Natural killer cell treated with Interleukin-12 subunit alpha and Interleukin-12 subunit beta and Interleukin-15 and Interleukin-18, amount 100 ng/mL, for 72 hours (primary cell): ENCODE measurements around the gene TBC1D14. TPM values are rescaled to one million over a fixed set of nuclear protein-coding genes. Genes with fewer than 3 reads are reported as not detected.

Source experiments
- ATAC-seq, 2 donors: fragments of 150-1000 bp; cut with Tn5 transposase in 1 of 2; sonication (Bioruptor Pico), chemical (Tn5 transposase) in 1 of 2; 2 replicates each; pipeline ENCODE4 v1.10.0; 2021
- DNase-seq: peaks from one replicate; pipeline ENCODE4 v3.0.0; 2022; ENCODE audit warnings: low spot score
- H3K27ac Mint-ChIP-seq, 2 donors: 1 replicate in 1 of 2; 2 replicates in 1 of 2; pipeline ENCODE4 v1.8.0; 2022; ENCODE audit warnings: mixed read lengths in 2 of 2, mild to moderate bottlenecking in 1 of 2, moderate library complexity in 1 of 2
- H3K27me3 Mint-ChIP-seq, 2 donors: 1 replicate in 1 of 2; 2 replicates in 1 of 2; pipeline ENCODE4 v1.8.0; 2022; ENCODE audit warnings: mixed read lengths in 2 of 2
- H3K36me3 Mint-ChIP-seq: one replicate; pipeline ENCODE4 v1.8.0; 2022; ENCODE audit warnings: mixed read lengths
- H3K4me1 Mint-ChIP-seq, 2 donors: 1 replicate in 1 of 2; 2 replicates in 1 of 2; pipeline ENCODE4 v1.8.0; 2022; ENCODE audit warnings: low read depth in 2 of 2, mixed read lengths in 2 of 2, mild to moderate bottlenecking in 1 of 2
- H3K4me3 Mint-ChIP-seq: one replicate; pipeline ENCODE4 v1.8.0; 2022; ENCODE audit warnings: mixed read lengths
- H3K9me3 Mint-ChIP-seq: 2 replicates; pipeline ENCODE4 v1.8.0; 2022; ENCODE audit warnings: mixed read lengths
- total RNA-seq, 2 donors: library from RNA; stranded (reverse); gene quantifications; one replicate each; pipeline ENCODE4 v1.2.3, GENCODE V29; 2022

The TBC1D14 gene
- total RNA-seq, 2 donors from 2014 or later: 37.3 to 56.9 TPM

DNA sequence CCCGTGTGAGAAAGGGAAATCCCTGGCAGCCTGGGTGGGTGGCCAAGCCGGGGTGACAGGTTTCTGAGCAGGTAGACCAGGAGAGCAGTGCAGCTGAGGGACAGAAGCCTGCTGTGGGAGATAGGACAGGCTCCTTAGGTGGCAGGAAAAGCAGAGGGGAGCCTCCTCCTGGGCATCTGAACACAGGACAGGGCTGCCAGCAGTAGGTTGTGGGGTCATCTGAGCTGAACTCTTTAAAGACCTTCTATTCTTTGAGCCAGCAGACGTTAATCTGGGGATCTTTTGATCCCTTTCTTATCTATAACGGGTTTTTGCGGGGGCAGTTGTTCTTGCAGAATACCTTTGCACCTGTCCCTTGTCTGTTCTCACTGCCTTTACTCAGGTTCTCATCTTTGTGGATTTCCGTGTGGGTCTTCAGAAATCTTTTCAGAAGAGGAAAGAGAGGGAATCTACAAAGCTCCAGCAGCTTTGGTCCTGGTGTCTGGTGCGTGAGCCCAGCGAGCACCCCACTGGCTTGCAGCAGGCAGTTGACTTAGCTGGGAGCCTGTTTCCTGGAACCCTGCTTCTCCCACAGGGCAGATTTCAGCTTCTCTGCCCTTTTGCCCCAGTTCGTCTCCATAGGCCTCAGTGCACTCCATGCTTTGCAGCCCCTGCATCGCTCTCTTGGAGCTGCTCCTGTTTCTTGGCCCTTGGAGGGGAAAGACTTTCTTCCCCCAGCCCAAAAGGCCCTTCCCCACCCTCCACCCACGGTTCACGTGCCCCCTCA is 97.7 kb downstream of the TBC1D14 start:
- Mint-ChIP-seq H3K9me3 (no peaks in the 10 kb centered on the region), H3K27me3 (no peaks in the 10 kb centered on the region), H3K27ac (peak overlapping the region in 1 of 2 donors; percentile 45), H3K4me3 (no peak overlapping the region), H3K4me1 (no peaks in the 10 kb centered on the region), H3K36me3 (peaks cover 21% of the 10 kb centered on the region)
- DNase-seq (no peak), ATAC-seq (no peak)

GRCh38 chr4:7007944-7008343 is 98.3 kb downstream of the TBC1D14 start:
- no peak overlapping the region for H3K4me3 Mint-ChIP-seq
- H3K9me3 Mint-ChIP-seq: no peaks in the 10 kb centered on the region
- H3K27ac Mint-ChIP-seq: peak overlapping the region in 1 of 2 donors; percentile 45
- no peaks in the 10 kb centered on the region for H3K27me3 Mint-ChIP-seq
- no peaks in the 10 kb centered on the region for H3K4me1 Mint-ChIP-seq
- DNase-seq (no peak), ATAC-seq (no peak)
- peaks cover 19% of the 10 kb centered on the region for H3K36me3 Mint-ChIP-seq

- Mint-ChIP-seq H3K27me3 (no peaks in the 10 kb centered on the region), H3K9me3 (no peaks in the 10 kb centered on the region), H3K27ac (no peak overlapping the region), H3K4me3 (no peak overlapping the region), H3K4me1 (peaks cover under 1% of the 10 kb centered on the region in 2 donors), H3K36me3 (peaks cover 22% of the 10 kb centered on the region)
- no peak for DNase-seq
- no peak for ATAC-seq
These were observed 99.9 kb downstream of the TBC1D14 start for GRCh38 chr4:7009564-7009963.

DNA sequence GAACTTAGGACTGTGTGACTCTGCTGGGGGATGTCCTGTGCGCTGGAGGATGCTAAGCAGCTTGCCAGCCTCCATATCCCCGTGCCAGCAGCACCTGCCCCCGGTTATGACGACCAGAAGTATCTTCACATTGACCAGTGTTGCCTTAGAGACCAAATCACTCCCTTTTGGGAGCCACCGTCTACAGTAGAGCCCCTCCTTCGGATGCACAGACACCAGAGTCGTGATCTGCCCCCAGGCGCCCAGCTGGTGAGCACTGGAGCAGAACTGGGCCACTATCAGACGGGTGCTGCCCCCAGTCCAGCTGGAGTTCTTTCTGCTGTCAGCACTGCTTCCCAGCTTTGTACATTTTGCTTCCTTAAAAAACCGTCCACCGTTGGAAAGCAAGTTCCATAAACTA is 103.5 kb downstream of the TBC1D14 start:
- Mint-ChIP-seq H3K4me1 (peaks cover 3 to 4% of the 10 kb centered on the region in 2 donors), H3K36me3 (peaks cover 30% of the 10 kb centered on the region), H3K27ac (no peak overlapping the region), H3K9me3 (no peaks in the 10 kb centered on the region), H3K27me3 (no peaks in the 10 kb centered on the region), H3K4me3 (no peak overlapping the region)
- no peak for DNase-seq
- no peak for ATAC-seq

DNA sequence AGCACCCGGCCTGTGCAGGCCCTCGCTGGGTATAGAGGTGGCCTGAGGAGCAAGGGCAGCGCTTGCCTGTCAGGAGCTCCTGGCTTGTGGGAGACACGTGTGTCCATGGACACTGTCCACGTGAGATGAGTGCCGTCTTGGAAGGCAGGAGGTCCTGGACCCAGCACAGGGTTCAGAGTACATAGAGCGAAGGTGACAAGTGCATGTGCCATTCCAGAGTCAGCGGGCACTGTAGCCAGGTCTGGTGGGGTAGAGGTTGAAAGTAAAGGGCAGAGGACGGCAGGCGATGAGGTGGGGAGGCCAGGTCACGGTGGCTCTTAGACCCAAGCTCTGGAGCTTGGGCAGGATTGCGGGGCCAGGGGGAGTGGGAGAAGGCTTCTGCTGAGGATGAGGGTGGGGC is 105.2 kb downstream of the TBC1D14 start:
- peaks cover 3 to 4% of the 10 kb centered on the region in 2 donors for H3K4me1 Mint-ChIP-seq
- DNase-seq: no peak
- H3K36me3 Mint-ChIP-seq: peaks cover 23% of the 10 kb centered on the region
- no peaks in the 10 kb centered on the region for H3K9me3 Mint-ChIP-seq
- no peak overlapping the region for H3K4me3 Mint-ChIP-seq
- peak in 1 of 2 donors; percentile 15 for ATAC-seq
- no peak overlapping the region for H3K27ac Mint-ChIP-seq
- H3K27me3 Mint-ChIP-seq: no peaks in the 10 kb centered on the region

DNA sequence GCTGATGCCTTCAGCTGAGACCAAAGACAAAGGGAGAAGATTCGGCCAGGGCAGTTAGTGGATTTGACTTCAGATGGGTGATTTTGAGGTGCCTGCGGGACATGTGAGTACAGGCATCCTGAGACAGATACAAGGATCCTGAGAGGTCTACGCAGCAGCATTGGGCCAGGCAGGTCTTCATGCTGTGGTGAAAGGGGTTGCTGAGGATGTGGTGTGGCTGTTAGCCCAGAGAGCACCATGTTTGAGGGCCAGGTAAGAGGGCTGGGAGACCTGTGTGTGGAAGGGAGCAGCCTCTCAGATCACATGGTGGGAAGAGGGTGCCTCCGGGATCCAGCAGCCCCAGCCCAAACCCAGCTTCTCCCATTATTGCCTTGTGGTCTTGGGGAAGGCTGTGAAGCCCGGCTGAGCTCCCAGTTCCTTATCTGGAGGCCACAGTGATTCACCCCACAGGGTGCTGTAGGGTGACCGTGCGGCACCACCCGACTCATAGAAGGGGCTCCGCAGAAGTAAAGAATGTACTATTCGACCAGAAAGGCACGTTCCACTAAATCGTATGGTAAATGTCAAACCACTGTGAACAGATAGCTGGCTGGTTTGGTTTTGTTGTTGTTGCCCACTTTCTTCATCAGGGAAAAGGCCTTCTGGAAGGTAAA is 105.9 kb downstream of the TBC1D14 start:
- Mint-ChIP-seq H3K4me3 (no peak overlapping the region), H3K27ac (no peak overlapping the region), H3K27me3 (no peaks in the 10 kb centered on the region), H3K4me1 (peaks cover 3 to 4% of the 10 kb centered on the region in 2 donors), H3K36me3 (peaks cover 16% of the 10 kb centered on the region), H3K9me3 (no peaks in the 10 kb centered on the region)
- no peak for ATAC-seq
- no peak for DNase-seq

DNA sequence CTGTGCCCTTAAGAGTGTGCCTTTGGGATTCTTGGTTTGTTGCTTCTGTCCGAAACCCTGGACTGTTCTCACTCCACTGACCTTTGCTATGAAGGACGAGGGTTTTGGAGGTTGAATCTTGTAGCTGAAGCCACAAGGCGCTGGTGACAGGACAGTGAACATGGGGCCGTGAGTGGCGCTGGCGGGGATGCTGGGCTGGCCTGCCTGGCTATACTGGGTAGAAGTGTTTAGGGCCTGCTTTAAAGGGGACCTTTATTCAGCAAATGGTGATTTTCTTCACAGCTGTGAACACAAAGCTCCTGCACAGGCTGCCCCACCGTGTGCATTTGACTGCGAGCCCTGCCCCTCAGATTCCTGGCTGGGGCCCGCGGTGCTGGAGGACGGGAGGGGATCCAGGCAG is 106.5 kb downstream of the TBC1D14 start:
- peaks cover 11% of the 10 kb centered on the region for H3K36me3 Mint-ChIP-seq

GRCh38 chr4:7016512-7016911 is 106.9 kb downstream of the TBC1D14 start:
- peaks cover 3 to 4% of the 10 kb centered on the region in 2 donors for H3K4me1 Mint-ChIP-seq

More for the DNA sequence above, 106.5 kb downstream of the TBC1D14 start:
- DNase-seq (no peak), ATAC-seq (no peak)
- Mint-ChIP-seq H3K4me3 (no peak overlapping the region), H3K27ac (no peak overlapping the region), H3K9me3 (no peaks in the 10 kb centered on the region), H3K4me1 (peaks cover 3 to 4% of the 10 kb centered on the region in 2 donors), H3K27me3 (no peaks in the 10 kb centered on the region)

DNA sequence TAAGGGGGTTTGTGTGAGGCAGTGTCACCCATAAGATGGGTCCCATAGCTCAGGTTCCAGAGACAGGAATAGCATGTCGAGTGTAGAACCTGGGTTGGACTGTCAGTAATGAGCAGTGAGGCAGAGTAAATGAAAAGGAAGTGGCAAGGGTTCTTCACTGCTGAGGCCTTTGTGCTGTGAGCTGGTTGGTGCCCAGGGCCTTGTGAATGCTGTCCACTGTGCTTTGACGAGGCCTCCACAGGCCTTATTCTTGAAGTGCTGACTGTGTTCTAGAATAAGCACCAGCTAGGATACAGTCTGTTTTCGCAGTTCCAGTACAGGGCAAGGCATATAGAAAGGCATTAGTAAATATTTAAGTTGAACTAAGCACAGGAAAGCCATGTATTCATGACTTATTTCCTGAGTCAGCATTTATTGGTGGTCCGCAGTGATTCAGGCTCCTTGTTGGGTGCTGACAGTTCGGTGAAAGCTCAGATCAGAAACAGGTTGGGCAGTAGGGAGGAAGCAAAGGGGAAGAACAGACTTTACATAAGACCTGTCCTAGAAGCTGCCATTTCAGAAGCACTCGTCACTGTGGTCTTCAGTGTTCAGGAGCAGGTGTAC is 107.9 kb downstream of the TBC1D14 start:
- H3K27ac Mint-ChIP-seq: no peak overlapping the region
- peaks cover 4 to 5% of the 10 kb centered on the region in 2 donors for H3K4me1 Mint-ChIP-seq
- peaks cover 11% of the 10 kb centered on the region for H3K36me3 Mint-ChIP-seq

More at GRCh38 chr4:7016512-7016911, 106.9 kb downstream of the TBC1D14 start:
- Mint-ChIP-seq H3K27ac (no peak overlapping the region), H3K36me3 (peaks cover 11% of the 10 kb centered on the region), H3K9me3 (no peaks in the 10 kb centered on the region), H3K4me3 (no peak overlapping the region), H3K27me3 (no peaks in the 10 kb centered on the region)
- DNase-seq (no peak), ATAC-seq (no peak)

GRCh38 chr4:7018281-7018680 is 108.7 kb downstream of the TBC1D14 start:
- no peak overlapping the region for H3K27ac Mint-ChIP-seq
- peak in 1 of 2 donors; percentile 17 for ATAC-seq
- H3K4me3 Mint-ChIP-seq: no peak overlapping the region
- H3K9me3 Mint-ChIP-seq: no peaks in the 10 kb centered on the region
- peaks cover 11% of the 10 kb centered on the region for H3K36me3 Mint-ChIP-seq
- no peaks in the 10 kb centered on the region for H3K27me3 Mint-ChIP-seq
- peaks cover 4 to 5% of the 10 kb centered on the region in 2 donors for H3K4me1 Mint-ChIP-seq
- DNase-seq: no peak

More for the DNA sequence above, 107.9 kb downstream of the TBC1D14 start:
- no peaks in the 10 kb centered on the region for H3K9me3 Mint-ChIP-seq
- no peak overlapping the region for H3K4me3 Mint-ChIP-seq
- no peaks in the 10 kb centered on the region for H3K27me3 Mint-ChIP-seq
- ATAC-seq (no peak), DNase-seq (no peak)

DNA sequence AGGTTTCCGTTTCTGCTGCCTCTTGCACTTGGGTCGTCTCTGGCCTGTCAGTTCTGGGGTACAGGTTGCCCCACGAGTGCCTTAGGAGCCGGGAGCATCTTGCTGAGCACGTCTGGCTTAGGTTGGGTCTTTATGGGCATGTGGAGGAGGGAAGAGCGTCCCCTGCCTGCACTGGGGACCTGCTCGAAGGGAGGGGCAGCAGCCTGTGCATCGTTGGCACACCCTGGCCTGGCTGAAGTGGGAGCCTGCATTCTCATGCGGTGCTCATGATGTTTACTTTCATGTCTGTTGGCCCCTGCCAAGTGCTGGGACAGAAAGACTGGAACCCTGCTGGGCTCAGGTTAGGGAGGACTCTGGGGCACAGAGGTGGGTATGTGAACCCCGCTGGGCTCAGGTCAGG is 109.7 kb downstream of the TBC1D14 start:
- H3K36me3 Mint-ChIP-seq: peaks cover 9% of the 10 kb centered on the region
- peaks cover 4 to 5% of the 10 kb centered on the region in 2 donors for H3K4me1 Mint-ChIP-seq
- no peak overlapping the region for H3K4me3 Mint-ChIP-seq
- DNase-seq (no peak), ATAC-seq (no peak)
- H3K27ac Mint-ChIP-seq: no peak overlapping the region
- no peaks in the 10 kb centered on the region for H3K27me3 Mint-ChIP-seq
- H3K9me3 Mint-ChIP-seq: no peaks in the 10 kb centered on the region

DNA sequence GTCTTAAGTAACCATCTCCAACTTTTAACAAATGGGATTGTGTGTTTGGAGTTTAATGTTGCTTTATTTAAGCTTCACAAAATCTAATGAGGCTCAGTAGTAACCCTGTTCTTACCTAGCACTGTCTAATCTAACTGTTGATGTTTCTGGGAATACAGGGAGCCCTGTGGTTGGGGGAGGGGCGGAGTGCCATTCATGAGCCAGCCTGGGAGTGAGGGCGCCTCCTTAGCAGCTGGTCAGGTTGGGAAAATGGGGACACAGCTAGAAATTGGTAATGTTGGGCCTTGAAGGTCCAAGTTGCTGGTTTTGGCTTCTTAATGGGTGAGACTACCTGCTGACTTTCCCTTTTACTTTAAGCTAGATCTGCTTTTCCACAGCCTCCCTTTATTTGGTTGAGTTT is 110.7 kb downstream of the TBC1D14 start:
- peaks cover under 1% of the 10 kb centered on the region for H3K36me3 Mint-ChIP-seq
- DNase-seq: no peak
- H3K27ac Mint-ChIP-seq: no peak overlapping the region

GRCh38 chr4:7020856-7021255 is 111.2 kb downstream of the TBC1D14 start:
- Mint-ChIP-seq H3K4me1 (peaks cover 0 to 2% of the 10 kb centered on the region in 2 donors), H3K4me3 (no peak overlapping the region), H3K27me3 (no peaks in the 10 kb centered on the region), H3K9me3 (no peaks in the 10 kb centered on the region), H3K27ac (no peak overlapping the region), H3K36me3 (no peaks in the 10 kb centered on the region)
- ATAC-seq: no peak
- DNase-seq: no peak

More for the DNA sequence above, 110.7 kb downstream of the TBC1D14 start:
- Mint-ChIP-seq H3K4me3 (no peak overlapping the region), H3K4me1 (peaks cover 0 to 2% of the 10 kb centered on the region in 2 donors), H3K27me3 (no peaks in the 10 kb centered on the region), H3K9me3 (no peaks in the 10 kb centered on the region)
- ATAC-seq: no peak

GRCh38 chr4:7021355-7021754 is 111.7 kb downstream of the TBC1D14 start:
- Mint-ChIP-seq H3K9me3 (no peaks in the 10 kb centered on the region), H3K36me3 (no peaks in the 10 kb centered on the region), H3K27ac (no peak overlapping the region), H3K4me3 (no peak overlapping the region), H3K27me3 (no peaks in the 10 kb centered on the region), H3K4me1 (peaks cover 0 to 5% of the 10 kb centered on the region in 2 donors)
- no peak for DNase-seq
- ATAC-seq: no peak
